ENCODE results near the gene GAPDHS. TPM values are rescaled to one million over a fixed set of nuclear protein-coding genes. Genes with fewer than 3 reads are reported as not detected.
A peak's percentile ranks its signal among the peaks of the same experiment; 100 is the strongest.

Gene GAPDHS
- total and polyA plus RNA-seq, 2 experiments from 2014 or later = not detected

DNA sequence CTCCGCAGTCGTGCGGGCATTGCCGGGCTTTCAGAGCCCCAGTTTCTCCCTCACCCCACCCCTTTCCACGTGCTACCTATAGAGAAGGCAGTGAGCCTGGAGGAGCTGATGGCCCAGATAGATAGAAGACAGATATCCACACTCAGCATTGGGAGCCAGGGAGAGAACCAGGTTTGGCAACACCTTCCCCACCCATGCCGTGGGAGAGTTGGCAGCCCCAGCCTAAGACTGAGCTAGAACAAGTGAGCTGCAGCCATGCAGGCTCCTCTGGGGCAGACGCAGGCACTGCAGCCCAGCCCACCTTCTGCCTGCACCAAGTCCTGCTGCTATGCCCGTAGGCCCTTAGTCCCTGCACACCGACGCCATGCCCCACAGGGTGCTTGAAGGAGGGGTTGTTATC, 32.6 kb upstream of the GAPDHS start:
- WGBS (ENCODE audit: low lambda C conversion rate, missing lambda C conversion rate) = 93% methylated on average over 10 of the region's 10 CpGs
- H3K4me3 ChIP-seq = no peak overlapping the region
- no peaks in the 10 kb centered on the region for H3K9me3 ChIP-seq (ENCODE audit: low read depth)

DNA sequence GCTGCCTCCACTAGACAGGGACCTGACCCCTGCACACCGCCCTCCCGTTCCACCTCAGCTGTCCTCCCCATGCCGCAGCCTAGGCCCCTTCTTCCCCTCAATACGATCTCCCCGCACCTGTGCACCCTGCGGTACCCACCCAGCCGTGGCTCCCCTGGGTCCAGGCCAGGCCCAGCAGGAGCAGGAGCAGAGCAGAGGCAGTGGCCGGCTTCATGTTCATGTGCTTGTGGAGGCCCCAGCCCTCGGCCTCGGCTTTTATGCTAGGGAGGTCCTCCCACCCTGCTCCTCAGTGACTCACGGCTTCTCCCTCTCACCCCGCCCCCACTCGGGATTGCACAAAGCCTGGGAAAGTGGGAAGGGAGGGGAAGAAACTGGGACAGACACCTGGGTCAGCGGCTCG, 31.6 kb upstream of the GAPDHS start:
- Histone ChIP-seq H3K4me1 (ENCODE audit: insufficient read depth) (peaks cover 6% of the 10 kb centered on the region), H3K79me2 (no peaks in the 10 kb centered on the region), H2AFZ (no peak overlapping the region), H3K36me3 (replicated peaks; ENCODE audit: insufficient read depth, low read depth) (no peaks in the 10 kb centered on the region), H3K9me3 (ENCODE audit: low read depth) (no peaks in the 10 kb centered on the region), H3K4me2 (no peak overlapping the region), H3K27ac (no peak overlapping the region), H3K27me3 (no peaks in the 10 kb centered on the region), H3K9me2 (replicated peaks; ENCODE audit: insufficient read depth) (no peaks in the 10 kb centered on the region), H3K4me3 (no peak overlapping the region), H4K20me1 (ENCODE audit: insufficient read depth, poor library complexity, severe bottlenecking) (no peaks in the 10 kb centered on the region)
- peak; percentile 82 for DNase-seq (ENCODE audit: low spot score)
- 77% methylated on average over 14 of the region's 15 CpGs for WGBS (ENCODE audit: low lambda C conversion rate, missing lambda C conversion rate)
- no peak for TF ChIP-seq EZH2 (IDR thresholded peaks at IDR 0.05; ENCODE audit: borderline replicate concordance)
- TF ChIP-seq EZH2phosphoT487 (IDR thresholded peaks at IDR 0.05; ENCODE audit: low read depth, severe bottlenecking, unreplicated experiment) = no peak
- TF ChIP-seq, protein P1, sequence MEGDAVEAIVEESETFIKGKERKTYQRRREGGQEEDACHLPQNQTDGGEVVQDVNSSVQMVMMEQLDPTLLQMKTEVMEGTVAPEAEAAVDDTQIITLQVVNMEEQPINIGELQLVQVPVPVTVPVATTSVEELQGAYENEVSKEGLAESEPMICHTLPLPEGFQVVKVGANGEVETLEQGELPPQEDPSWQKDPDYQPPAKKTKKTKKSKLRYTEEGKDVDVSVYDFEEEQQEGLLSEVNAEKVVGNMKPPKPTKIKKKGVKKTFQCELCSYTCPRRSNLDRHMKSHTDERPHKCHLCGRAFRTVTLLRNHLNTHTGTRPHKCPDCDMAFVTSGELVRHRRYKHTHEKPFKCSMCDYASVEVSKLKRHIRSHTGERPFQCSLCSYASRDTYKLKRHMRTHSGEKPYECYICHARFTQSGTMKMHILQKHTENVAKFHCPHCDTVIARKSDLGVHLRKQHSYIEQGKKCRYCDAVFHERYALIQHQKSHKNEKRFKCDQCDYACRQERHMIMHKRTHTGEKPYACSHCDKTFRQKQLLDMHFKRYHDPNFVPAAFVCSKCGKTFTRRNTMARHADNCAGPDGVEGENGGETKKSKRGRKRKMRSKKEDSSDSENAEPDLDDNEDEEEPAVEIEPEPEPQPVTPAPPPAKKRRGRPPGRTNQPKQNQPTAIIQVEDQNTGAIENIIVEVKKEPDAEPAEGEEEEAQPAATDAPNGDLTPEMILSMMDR (IDR thresholded peaks at IDR 0.05; ENCODE audit: poor library complexity) = no peak

More for the DNA sequence above, 32.6 kb upstream of the GAPDHS start:
- Histone ChIP-seq H3K27me3 (no peaks in the 10 kb centered on the region), H3K36me3 (replicated peaks; ENCODE audit: insufficient read depth, low read depth) (no peaks in the 10 kb centered on the region), H3K27ac (no peak overlapping the region), H3K4me2 (no peak overlapping the region), H3K79me2 (no peaks in the 10 kb centered on the region), H2AFZ (no peak overlapping the region), H3K9me2 (replicated peaks; ENCODE audit: insufficient read depth) (no peaks in the 10 kb centered on the region), H4K20me1 (ENCODE audit: insufficient read depth, poor library complexity, severe bottlenecking) (no peaks in the 10 kb centered on the region), H3K4me1 (ENCODE audit: insufficient read depth) (peaks cover 6% of the 10 kb centered on the region)
- TF ChIP-seq EZH2phosphoT487 (IDR thresholded peaks at IDR 0.05; ENCODE audit: low read depth, severe bottlenecking, unreplicated experiment) = no peak
- no peak for TF ChIP-seq EZH2 (IDR thresholded peaks at IDR 0.05; ENCODE audit: borderline replicate concordance)
- TF ChIP-seq, protein P1 (IDR thresholded peaks at IDR 0.05; ENCODE audit: poor library complexity) = no peak
- no peak for DNase-seq (ENCODE audit: low spot score)

DNA sequence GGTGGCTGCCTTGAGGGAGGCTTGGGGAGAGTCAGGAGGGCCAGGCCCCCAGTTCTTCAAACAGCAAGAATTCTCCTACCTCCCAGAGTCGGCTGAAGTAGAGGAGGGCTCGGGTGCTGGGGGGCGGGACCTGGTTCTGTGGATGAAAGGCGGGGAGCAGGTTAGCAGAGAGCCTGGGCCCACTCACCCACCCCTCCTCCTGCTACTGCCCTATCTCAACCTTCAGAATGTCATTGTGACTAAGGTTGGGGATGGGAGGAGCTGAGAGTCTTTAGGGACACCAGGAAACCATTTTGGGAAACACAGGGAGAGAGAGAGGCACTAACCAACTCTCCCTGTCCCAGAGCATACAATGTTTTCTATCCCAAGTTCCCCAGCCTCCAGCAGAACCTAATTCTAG, 30.5 kb upstream of the GAPDHS start:
- TF ChIP-seq, protein P1 (IDR thresholded peaks at IDR 0.05; ENCODE audit: poor library complexity) = no peak
- TF ChIP-seq EZH2phosphoT487 (IDR thresholded peaks at IDR 0.05; ENCODE audit: low read depth, severe bottlenecking, unreplicated experiment) (no peak), EZH2 (IDR thresholded peaks at IDR 0.05; ENCODE audit: borderline replicate concordance) (no peak)
- Histone ChIP-seq H3K9me2 (replicated peaks; ENCODE audit: insufficient read depth) (no peaks in the 10 kb centered on the region), H3K27ac (no peak overlapping the region), H3K4me1 (ENCODE audit: insufficient read depth) (peaks cover 6% of the 10 kb centered on the region), H2AFZ (no peak overlapping the region), H3K36me3 (replicated peaks; ENCODE audit: insufficient read depth, low read depth) (no peaks in the 10 kb centered on the region), H3K4me2 (no peak overlapping the region), H3K4me3 (no peak overlapping the region), H3K9me3 (ENCODE audit: low read depth) (no peaks in the 10 kb centered on the region), H3K79me2 (no peaks in the 10 kb centered on the region), H4K20me1 (ENCODE audit: insufficient read depth, poor library complexity, severe bottlenecking) (no peaks in the 10 kb centered on the region), H3K27me3 (no peaks in the 10 kb centered on the region)
- DNase-seq (ENCODE audit: low spot score) = no peak
- 94% methylated on average over 4 of the region's 4 CpGs for WGBS (ENCODE audit: low lambda C conversion rate, missing lambda C conversion rate)

DNA sequence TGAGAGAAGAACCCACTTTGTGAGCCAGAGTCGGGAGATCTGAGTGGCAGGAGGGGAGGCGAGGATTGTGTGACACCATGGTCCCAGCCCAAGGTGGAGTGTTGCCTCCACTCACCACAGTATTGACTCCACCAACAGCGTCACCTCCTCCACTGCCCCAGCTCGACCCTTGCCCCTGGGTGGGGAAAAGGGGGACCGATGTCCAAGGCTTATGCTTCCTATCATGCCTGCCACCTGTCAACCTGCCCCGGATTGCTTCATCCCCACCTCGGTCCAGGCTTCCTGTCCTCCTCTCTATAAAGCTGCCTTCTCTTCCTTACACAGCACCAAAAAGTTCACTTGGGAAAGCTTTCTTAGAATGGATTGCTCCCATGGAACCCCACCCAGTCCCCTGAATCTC, 27.2 kb upstream of the GAPDHS start:
- H3K4me2 ChIP-seq = no peak overlapping the region
- no peaks in the 10 kb centered on the region for H3K27me3 ChIP-seq
- 94% methylated on average over 6 of the region's 7 CpGs for WGBS (ENCODE audit: low lambda C conversion rate, missing lambda C conversion rate)
- no peaks in the 10 kb centered on the region for H3K9me3 ChIP-seq (ENCODE audit: low read depth)
- peaks cover 6% of the 10 kb centered on the region for H3K79me2 ChIP-seq
- DNase-seq (ENCODE audit: low spot score) = no peak
- H2AFZ ChIP-seq = no peak overlapping the region
- no peaks in the 10 kb centered on the region for H3K9me2 ChIP-seq (replicated peaks; ENCODE audit: insufficient read depth)
- no peaks in the 10 kb centered on the region for H3K36me3 ChIP-seq (replicated peaks; ENCODE audit: insufficient read depth, low read depth)
- no peak overlapping the region for H3K27ac ChIP-seq
- H3K4me1 ChIP-seq (ENCODE audit: insufficient read depth) = peaks cover 9% of the 10 kb centered on the region
- no peaks in the 10 kb centered on the region for H4K20me1 ChIP-seq (ENCODE audit: insufficient read depth, poor library complexity, severe bottlenecking)
- no peak for TF ChIP-seq EZH2 (IDR thresholded peaks at IDR 0.05; ENCODE audit: borderline replicate concordance)
- no peak for TF ChIP-seq EZH2phosphoT487 (IDR thresholded peaks at IDR 0.05; ENCODE audit: low read depth, severe bottlenecking, unreplicated experiment)
- TF ChIP-seq, protein P1 (IDR thresholded peaks at IDR 0.05; ENCODE audit: poor library complexity) = no peak
- H3K4me3 ChIP-seq = no peak overlapping the region

Measured in hepatocyte (in vitro differentiated cells).